Esophagus muscularis mucosa (tissue), 4 donors: ENCODE results near the gene TAGLN.

ENCODE experiments used
- CTCF ChIP-seq, 3 experiments: fragments of 200-600 bp in 2 of 3; fragments of 450-650 bp in 1 of 3; sonication (generic) in 2 of 3; IDR thresholded peaks; one replicate each; pipeline ENCODE4 v1.5.1; 2017 to 2019; ENCODE audit warnings: antibody characterized with exemption in 3 of 3, mild to moderate bottlenecking in 2 of 3, moderate library complexity in 1 of 3
- EP300 ChIP-seq: sonication (generic); formaldehyde crosslinking; IDR thresholded peaks from one replicate; pipeline ENCODE4 v1.6.1; 2017; ENCODE audit warnings: antibody characterized with exemption
- POLR2AphosphoS5 ChIP-seq, 2 donors: sonication (generic); formaldehyde crosslinking; IDR thresholded peaks; one replicate each; pipeline ENCODE4 v1.6.1; 2017; ENCODE audit warnings: antibody characterized with exemption in 2 of 2

DNA sequence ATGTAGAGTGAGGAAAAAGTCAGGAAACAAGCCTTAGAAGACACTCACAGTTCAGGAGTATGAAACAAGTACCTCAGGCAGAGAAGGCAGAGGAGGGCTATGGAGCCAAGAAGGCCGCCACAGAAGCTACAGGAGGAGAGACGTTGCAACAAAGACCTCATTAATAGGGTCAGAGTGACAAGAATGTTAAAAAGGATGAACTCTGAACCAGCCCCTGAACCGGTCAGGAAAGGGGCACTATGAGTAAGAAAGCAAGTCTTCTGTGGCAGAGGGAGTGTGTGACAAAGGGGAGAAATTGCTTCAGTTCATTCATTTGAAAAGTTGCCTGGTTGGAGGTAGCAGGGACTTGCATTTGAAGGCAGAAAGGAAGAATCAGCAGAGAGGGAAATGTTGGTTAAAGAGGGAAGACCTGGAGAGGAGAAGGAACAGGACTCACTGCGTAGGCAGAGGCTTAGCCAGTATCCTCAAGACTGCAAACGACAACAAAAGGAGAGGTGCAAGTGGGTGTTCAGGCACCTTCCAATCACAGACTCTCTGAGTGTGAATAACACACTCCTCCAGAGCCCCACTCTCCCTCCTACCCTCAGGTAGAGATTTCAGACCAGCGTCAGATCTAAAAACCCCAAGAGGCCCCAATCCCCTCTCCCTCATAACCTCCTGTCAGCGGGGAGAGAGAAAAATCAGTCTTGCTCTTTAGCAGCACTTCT lies 15.4 kb downstream of the TAGLN start:
- no peak for TF ChIP-seq CTCF (IDR thresholded peaks at IDR 0.05)
- no peak for TF ChIP-seq EP300
- TF ChIP-seq POLR2AphosphoS5 (IDR thresholded peaks at IDR 0.05), result peak in 1 of 2 donors; percentile 58
